Mucosa of rectum (tissue), 2 donors: ENCODE measurements around the gene FGFR4.
A peak's percentile ranks its signal among the peaks of the same experiment; 100 is the strongest.

Source experiments
- H3K27ac ChIP-seq, 2 donors: one replicate each; pipeline ENCODE4 v1.7.0; 2013; ENCODE audit warnings: inconsistent platforms in 2 of 2, low read depth in 2 of 2, low read length in 2 of 2
- H3K27me3 ChIP-seq, 2 donors: one replicate each; pipeline ENCODE4 v1.7.0; 2013; ENCODE audit warnings: low read length in 2 of 2; ENCODE audit not compliant: control insufficient read depth in 2 of 2, insufficient read depth in 2 of 2
- H3K36me3 ChIP-seq, 2 donors: one replicate each; pipeline ENCODE4 v1.7.0; 2013; ENCODE audit warnings: low read length in 2 of 2; ENCODE audit not compliant: control insufficient read depth in 2 of 2, insufficient read depth in 2 of 2
- H3K4me1 ChIP-seq, 2 donors: one replicate each; pipeline ENCODE4 v1.7.0; 2013; ENCODE audit warnings: low read length in 2 of 2, mild to moderate bottlenecking in 1 of 2; ENCODE audit not compliant: control insufficient read depth in 2 of 2, insufficient read depth in 2 of 2
- H3K4me3 ChIP-seq, 2 donors: one replicate each; pipeline ENCODE4 v1.7.0; 2013; ENCODE audit warnings: low read length in 2 of 2
- H3K9ac ChIP-seq, 2 donors: one replicate each; pipeline ENCODE4 v1.7.0; 2013; ENCODE audit warnings: low read length in 2 of 2, low read depth in 1 of 2, mild to moderate bottlenecking in 1 of 2
- H3K9me3 ChIP-seq, 2 donors: one replicate each; pipeline ENCODE4 v1.7.0; 2013; ENCODE audit warnings: low read length in 2 of 2; ENCODE audit not compliant: control insufficient read depth in 2 of 2
- donor health status: healthy.
- donor health status: Normal muscosa, but diverticular disease.

FGFR4 gene

DNA sequence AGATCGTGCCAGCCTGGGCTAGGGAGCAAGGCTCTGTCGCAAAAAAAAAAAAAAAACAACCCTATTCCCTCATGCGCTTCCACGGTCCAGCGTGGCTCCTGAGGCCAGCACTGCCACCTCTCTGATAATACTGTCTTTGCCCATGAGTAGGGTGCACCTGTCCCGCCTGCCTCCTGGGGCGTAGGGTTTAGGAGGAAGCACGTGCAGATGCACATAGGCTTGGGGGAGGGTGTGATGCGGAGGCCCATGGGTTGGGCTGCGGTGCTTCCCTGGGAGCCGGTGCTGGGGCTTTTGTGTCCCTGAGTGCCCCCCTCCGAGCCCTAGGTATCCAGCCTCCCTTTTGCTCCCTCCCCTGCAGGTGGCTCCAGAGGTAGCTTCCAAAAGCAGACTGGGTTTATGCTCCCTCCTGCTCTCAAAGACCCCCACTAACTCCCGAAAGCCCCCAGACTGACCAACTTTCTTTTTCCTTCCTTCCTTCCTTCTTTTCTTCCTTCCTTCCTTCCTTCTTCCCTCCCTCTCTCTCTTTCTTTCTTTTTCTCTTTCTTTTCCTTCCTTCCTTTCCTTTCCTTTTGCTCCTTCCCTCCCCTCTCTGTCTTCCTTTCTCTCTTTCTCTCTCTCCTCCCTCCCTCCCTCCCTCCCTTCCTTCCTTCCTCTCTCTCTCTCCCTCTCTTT, 12.8 kb downstream of the FGFR4 start:
- H3K4me3 ChIP-seq, result no peak overlapping the region
- H3K9ac ChIP-seq, result no peak overlapping the region
- peaks cover 12 to 18% of the 10 kb centered on the region in 2 donors for H3K4me1 ChIP-seq
- peaks cover 0 to 2% of the 10 kb centered on the region in 2 donors for H3K36me3 ChIP-seq
- no peaks in the 10 kb centered on the region for H3K9me3 ChIP-seq
- H3K27me3 ChIP-seq, result peaks cover 0 to 3% of the 10 kb centered on the region in 2 donors
- no peak overlapping the region for H3K27ac ChIP-seq

DNA sequence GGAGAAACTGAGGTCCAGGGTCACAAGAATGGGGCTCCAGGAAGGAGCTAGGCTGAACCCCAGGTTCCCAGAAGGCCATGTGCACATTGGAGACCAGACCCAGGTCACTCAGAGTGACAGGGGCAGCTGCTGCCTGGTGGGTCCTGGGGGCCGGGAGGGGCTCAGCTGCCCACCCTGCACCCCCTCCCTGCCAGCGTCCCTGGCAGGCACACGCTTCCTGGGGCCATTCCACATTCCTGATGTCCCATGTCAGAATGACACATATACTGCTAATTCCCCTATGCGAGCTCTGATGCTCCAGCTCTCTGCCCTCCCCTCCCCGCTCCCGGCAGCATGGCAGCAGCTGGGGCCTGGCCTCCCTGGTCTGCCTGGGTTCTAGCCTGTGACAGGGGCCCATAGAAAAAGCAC, 14.0 kb downstream of the FGFR4 start:
- Histone ChIP-seq H3K36me3 (peaks cover 0 to 2% of the 10 kb centered on the region in 2 donors), H3K4me3 (no peak overlapping the region), H3K4me1 (peaks cover 9 to 18% of the 10 kb centered on the region in 2 donors), H3K27me3 (peaks cover 0 to 3% of the 10 kb centered on the region in 2 donors), H3K27ac (no peak overlapping the region), H3K9ac (no peak overlapping the region), H3K9me3 (no peaks in the 10 kb centered on the region)

- H3K36me3 ChIP-seq, result no peaks in the 10 kb centered on the region
- peaks cover 4 to 11% of the 10 kb centered on the region in 2 donors for H3K4me1 ChIP-seq
- no peak overlapping the region for H3K4me3 ChIP-seq
- H3K27ac ChIP-seq, result no peak overlapping the region
- H3K27me3 ChIP-seq, result peaks cover 0 to 3% of the 10 kb centered on the region in 2 donors
- no peaks in the 10 kb centered on the region for H3K9me3 ChIP-seq
- H3K9ac ChIP-seq, result no peak overlapping the region
These were observed 17.0 kb downstream of the FGFR4 start for GRCh38 chr5:177103523-177104253.

DNA sequence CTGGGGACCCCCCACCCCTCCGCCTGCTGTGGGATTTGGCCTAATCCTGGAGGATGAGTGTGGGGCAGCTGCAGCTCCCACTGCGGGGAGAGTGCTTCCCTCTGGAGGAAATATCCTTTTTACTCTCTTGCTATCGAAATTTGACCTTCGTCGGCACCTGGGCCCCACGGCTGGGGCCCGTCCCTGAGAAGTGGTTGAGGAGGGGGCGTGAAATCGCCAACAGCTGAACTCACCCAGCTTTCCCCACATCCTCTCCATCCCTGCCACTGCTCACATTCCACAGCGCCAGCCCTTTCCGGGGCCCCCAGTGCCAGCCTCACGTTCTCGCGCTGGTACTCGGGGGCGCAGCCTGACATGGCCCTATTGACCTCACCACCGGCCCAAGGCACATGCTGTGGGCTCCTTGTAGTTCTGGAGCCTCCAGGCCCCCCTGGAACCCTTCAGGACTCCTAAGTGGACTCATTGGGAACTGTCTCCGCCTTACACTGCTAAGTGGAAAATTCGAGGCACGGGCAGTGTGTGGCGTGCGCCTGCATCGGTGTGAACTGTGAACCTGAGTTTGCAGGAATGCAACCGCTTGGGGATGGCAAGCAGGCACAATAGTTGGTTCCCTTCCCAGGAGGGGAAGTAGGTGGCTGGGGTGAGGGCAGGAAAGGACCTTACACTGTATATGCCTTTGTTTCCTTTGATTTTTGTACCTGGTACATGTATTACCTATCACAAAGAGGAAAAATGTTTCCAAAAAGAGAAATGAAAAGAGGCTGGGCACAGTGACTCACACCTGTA, 19.2 kb downstream of the FGFR4 start:
- Histone ChIP-seq H3K27ac (no peak overlapping the region), H3K36me3 (no peaks in the 10 kb centered on the region), H3K9ac (no peak overlapping the region), H3K27me3 (no peaks in the 10 kb centered on the region), H3K4me1 (peaks cover 0 to 2% of the 10 kb centered on the region in 2 donors), H3K9me3 (no peaks in the 10 kb centered on the region), H3K4me3 (no peak overlapping the region)

GRCh38 chr5:177107159-177107558, 20.4 kb downstream of the FGFR4 start:
- no peaks in the 10 kb centered on the region for H3K36me3 ChIP-seq
- H3K27me3 ChIP-seq, result no peaks in the 10 kb centered on the region
- H3K9ac ChIP-seq, result no peak overlapping the region

GRCh38 chr5:177109810-177110209, 23.1 kb downstream of the FGFR4 start:
- Histone ChIP-seq H3K9me3 (no peaks in the 10 kb centered on the region), H3K27me3 (no peaks in the 10 kb centered on the region), H3K36me3 (no peaks in the 10 kb centered on the region), H3K4me1 (peaks cover 2 to 6% of the 10 kb centered on the region in 2 donors), H3K9ac (no peak overlapping the region), H3K4me3 (no peak overlapping the region), H3K27ac (no peak overlapping the region)

More at GRCh38 chr5:177107159-177107558, 20.4 kb downstream of the FGFR4 start:
- no peaks in the 10 kb centered on the region for H3K9me3 ChIP-seq
- peaks cover 2 to 6% of the 10 kb centered on the region in 2 donors for H3K4me1 ChIP-seq
- no peak overlapping the region for H3K4me3 ChIP-seq
- H3K27ac ChIP-seq, result no peak overlapping the region

DNA sequence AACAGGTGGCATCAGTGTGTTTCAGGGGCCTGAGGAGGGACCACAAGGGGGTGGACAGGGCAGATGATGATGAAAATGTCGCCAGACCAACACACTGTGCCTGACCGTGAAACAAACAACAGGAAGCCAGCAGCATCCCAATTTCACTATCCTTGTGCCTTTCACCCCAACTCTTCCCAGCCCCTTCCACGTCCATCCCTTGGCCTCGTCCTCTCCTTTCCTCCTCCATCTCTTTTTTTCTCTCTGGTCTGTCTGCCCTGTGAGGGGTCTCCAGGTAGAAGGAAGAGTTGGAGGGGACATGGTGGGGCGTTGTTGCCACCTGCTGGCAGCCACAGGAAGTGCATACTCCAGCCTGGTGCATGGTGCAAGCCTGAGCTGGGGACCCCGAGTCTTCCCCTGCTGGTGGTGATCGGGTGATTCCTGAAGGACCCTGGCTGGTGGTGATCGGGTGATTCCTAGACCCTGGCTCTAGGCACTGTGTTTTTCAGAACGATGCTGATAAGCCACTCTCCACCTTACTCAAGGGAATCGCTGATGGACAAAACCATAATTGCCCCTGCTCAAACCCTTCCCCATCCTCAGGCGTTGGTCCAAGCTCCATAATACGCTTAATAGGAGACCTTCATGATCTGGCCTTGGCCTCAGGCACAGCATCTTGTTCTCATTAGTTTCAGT, 25.1 kb downstream of the FGFR4 start:
- Histone ChIP-seq H3K9ac (peak overlapping the region in 1 of 2 donors; percentile 24), H3K27me3 (no peaks in the 10 kb centered on the region), H3K27ac (no peak overlapping the region), H3K9me3 (no peaks in the 10 kb centered on the region), H3K4me3 (peak overlapping the region; percentile 5 to 41), H3K36me3 (no peaks in the 10 kb centered on the region), H3K4me1 (peaks cover 6% of the 10 kb centered on the region in 2 donors)

GRCh38 chr5:177112589-177113220, 26.0 kb downstream of the FGFR4 start:
- Histone ChIP-seq H3K4me1 (peaks cover 6% of the 10 kb centered on the region in 2 donors), H3K9me3 (no peaks in the 10 kb centered on the region), H3K27me3 (no peaks in the 10 kb centered on the region), H3K4me3 (no peak overlapping the region), H3K27ac (no peak overlapping the region), H3K9ac (no peak overlapping the region), H3K36me3 (no peaks in the 10 kb centered on the region)

- Histone ChIP-seq H3K4me1 (peaks cover 6% of the 10 kb centered on the region in 2 donors), H3K27me3 (no peaks in the 10 kb centered on the region), H3K36me3 (no peaks in the 10 kb centered on the region), H3K4me3 (no peak overlapping the region), H3K9ac (no peak overlapping the region), H3K27ac (peak overlapping the region in 1 of 2 donors; percentile 19), H3K9me3 (no peaks in the 10 kb centered on the region)
These were observed 27.1 kb downstream of the FGFR4 start for GRCh38 chr5:177113566-177114424.
